GM21825 (cell line): ENCODE data around the gene FOXN3.

ENCODE experiments used
- ATAC-seq: cut with Tn5 transposase; IDR thresholded peaks from one replicate; pipeline ENCODE4 v1.9.1; 2021; ENCODE audit warnings: mild to moderate bottlenecking, moderate library complexity; ENCODE audit not compliant: unreplicated experiment

FOXN3 gene, protein sequence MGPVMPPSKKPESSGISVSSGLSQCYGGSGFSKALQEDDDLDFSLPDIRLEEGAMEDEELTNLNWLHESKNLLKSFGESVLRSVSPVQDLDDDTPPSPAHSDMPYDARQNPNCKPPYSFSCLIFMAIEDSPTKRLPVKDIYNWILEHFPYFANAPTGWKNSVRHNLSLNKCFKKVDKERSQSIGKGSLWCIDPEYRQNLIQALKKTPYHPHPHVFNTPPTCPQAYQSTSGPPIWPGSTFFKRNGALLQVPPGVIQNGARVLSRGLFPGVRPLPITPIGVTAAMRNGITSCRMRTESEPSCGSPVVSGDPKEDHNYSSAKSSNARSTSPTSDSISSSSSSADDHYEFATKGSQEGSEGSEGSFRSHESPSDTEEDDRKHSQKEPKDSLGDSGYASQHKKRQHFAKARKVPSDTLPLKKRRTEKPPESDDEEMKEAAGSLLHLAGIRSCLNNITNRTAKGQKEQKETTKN

DNA sequence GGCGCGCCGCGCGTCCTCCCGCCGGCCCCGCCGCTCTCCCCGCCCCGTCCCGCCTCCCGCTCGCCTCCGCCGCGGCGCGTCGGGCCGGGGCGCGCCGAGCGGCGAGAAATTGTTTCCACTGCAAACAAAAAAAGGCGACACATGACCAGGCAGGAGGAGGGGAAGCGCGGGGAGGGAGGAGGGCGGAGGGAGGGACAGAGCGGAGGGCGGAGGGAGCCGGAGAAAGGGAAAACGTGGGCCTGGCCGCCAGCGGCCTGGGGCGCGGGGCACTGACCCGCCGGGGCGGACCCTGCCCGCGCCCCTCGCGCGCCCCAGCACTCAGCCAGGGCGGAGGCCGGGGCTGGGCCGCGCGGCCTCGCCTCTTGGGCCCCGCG, at the start of gene FOXN3:
Gene FOXN3, minus strand, starts transcription at position 143 of the 374 bp plus-strand sequence. CDS start 4,757 bp downstream, outside the sequence.
- peak; percentile 44 for ATAC-seq

DNA sequence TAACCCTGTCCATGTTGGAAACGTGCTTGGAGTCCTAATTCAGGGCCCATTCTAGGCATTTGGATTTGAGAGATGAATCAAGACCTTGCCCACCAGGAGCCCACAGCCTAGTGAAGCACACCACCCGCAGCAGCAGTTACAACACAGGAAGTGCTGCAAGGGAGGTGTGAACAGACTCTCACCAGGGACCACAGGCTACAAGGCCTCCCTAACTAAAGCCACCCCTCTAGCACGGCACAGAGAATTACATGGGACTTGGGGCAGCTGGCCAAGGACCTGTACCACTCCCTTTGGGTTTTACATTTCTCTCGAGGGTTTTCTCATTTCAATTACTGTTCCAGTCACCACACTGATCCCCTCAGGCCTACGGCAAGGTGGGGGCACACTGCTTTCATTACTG, 49.5 kb upstream of the FOXN3 start:
- ATAC-seq: no peak

DNA sequence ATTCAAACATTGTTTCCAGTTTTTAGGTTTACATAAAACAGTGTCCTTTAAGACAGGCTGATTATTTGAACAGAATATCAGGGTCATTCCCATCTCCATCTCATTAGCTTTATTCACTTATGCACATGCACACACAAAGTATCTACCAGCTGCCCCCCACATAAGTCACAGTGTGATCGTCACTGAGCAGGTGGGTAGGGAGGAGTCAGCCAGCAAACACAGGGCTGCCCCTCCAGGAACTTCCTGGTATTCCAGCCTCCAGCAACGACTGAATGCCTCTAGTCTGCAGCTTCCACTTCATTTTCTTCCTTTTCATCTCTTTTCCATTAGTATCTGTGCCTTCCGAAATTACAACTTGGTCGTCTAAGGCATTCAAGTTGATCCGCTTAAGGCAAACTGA, 48.8 kb upstream of the FOXN3 start:
- ATAC-seq: no peak

DNA sequence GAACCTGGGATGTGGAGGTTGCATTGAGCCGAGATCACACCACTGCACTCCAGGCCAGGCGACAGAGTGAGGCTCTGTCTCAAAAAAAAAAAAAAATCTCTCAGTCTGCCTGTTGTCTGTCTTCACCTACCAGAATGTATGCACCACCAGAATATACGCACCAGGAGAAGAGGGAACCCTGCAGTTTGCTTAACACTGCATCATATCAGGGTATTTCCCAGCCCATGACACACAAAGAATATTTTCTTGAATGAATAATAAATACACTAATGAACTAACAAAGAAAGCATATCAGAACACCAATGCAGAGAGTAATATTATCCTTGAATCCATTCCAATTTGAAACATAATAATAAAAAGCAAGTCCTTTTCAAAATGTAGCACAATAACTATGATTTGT, 44.2 kb upstream of the FOXN3 start:
- ATAC-seq: no peak

DNA sequence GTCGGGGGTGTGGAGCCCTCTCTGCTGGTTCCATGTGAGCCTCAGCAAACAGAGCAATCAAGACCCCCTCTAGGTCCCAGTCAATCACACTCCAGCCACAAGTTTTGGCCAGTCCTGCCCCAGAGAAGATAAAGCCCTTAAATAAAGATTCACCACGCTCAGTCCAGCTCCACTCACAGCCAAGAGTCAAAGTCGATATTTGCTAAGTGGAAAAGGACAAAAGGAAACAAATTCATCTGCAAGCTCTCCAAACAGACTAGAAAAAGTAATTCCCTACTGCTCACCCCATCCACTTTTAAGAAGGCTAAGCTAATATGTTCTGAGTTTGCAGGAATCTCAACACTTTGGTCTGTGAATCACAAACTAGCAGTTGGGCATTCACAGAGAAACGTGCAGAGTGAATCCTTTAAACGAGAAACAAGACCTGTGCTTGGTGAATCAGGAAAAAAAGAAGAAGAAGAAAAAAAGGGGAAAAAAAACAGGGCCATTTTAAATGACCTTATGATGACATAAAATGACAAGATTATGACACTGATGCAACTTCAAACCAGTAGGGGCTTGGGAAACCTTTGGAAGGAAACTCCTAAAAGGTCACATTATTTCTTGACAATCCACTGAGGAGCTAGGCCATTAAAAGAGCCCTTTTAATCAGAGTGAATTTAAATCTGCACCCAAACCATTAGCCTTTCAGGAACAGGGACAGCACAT, 41.8 kb upstream of the FOXN3 start:
- ATAC-seq: no peak

DNA sequence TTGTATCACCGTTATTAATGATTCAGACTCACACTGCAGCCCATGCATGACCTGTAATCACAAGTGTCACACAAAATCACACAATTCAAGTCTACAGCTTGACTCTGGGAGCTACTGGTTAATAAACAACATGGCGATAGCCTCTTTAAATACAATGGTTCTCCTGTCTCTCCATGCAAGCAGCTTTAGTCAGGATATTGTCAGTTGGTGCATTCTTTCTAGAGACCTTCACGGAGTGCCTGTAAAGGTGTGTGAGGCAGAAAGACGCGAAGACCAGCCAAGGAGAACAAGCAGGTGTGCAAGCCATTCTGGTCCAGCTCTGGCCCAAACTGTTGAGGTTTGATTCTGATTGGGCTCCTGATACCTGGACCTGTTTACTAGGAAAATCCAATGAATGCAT, 40.0 kb upstream of the FOXN3 start:
- ATAC-seq: no peak

DNA sequence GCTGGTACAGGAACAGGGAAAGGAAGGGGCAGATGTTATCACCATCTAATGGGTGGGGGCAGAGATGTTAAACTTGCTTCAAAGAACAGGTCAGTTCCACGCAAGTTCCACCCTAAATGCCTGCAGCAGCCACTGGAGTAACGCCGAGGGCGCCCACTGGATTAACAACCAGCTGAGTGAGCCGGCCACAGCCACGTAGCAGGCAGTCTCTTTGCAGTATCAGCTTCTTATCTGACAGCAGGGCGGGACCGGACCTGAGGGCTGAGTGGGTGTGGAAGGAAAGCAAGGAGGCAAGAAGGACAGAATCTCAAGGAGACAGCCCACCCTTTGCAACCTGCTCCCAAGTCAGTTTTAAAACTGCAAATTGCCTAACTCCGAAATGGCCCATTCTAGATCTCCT, 38.4 kb upstream of the FOXN3 start:
- no peak for ATAC-seq

DNA sequence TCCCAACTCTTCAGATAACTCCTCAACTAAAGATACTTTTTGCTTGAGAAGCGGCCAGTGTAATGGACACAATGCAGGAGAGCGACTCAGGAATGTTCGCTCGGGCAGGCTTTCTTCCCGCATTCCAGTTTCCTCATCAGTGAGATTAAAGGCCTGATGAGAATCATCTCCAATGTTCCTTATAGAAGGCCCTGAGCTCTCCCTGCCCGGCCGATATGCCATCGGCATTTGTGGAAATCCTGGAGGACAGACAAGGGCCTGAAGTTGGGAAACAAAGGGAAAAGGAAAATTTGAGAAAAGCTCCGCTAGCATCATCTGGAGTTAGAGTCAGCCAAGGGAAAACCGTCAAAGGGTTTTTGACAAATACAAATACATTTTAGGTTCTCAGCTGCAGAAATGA, 38.0 kb upstream of the FOXN3 start:
- no peak for ATAC-seq

DNA sequence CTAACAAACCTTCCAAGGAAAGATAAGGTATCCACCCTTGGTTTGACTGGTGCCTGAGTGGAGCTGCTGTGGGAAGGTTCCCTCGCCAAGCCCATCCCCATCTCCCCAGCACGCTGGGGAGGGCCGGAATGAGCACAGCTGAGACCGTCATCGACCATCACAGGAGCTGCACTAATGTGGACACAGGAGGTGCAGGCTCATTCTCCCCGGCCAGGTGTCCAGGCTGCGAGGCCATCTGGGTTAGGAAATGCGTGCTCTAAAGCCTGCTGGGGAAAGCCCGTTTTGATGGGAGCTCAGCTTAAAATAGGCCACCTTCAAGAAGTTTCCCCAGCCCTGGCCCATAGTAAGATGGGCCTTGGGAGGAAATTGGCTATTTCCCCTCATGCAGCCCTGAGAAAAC, 35.2 kb upstream of the FOXN3 start:
- no peak for ATAC-seq

DNA sequence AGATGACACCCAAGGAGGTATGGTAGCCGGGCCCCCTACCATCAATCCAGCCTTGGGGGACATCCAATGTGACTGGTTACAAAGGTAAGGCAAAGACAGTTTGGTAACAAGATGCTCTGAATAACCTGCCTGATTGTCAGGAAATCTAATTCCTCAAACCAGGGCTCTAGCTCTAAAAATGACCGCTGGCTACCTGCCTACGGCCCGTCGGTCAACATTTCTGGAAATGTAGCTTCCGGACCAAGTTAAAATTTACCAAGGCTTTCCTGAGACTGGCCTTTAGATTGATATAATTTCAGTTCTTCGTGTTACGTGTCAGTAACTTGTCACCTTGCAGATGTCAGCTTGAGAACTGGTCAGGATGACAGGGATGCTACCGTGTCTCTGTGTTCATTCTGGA, 34.2 kb upstream of the FOXN3 start:
- ATAC-seq: no peak

DNA sequence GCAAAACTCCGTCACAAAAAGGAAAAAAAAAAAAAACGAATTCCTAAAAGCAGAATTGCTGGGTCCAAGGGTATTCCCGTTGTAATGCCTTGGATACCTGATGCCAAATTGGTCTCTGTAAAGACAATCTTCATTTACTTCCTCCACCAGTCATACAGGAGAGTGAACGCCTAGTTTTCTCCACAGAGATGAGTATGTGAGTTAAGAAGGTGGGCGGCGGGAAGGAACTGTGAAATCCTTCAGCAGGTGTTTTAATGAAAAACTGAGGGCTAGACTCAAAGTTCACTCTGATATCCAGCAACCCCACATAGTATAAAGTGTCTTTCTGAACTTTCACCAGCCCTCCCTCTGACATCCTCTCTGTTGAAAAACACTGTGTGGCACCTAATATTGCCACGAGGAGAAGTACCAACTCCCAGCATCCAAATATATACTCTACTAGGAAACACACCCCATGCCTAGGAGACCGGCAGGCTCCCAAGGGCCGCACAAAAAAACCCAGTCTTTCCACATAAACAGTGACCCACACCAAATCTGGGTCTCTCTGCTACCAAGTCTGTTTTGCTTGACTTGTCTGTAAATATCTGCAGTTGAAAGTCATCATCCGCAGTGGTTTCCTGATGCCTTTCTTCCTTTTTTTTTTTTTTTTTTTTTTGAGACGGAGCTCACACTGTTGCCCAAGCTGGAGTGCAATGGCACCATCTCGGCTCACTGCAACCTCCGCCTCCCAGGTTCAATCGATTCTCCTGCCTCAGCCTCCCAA, 30.3 kb upstream of the FOXN3 start:
- no peak for ATAC-seq

DNA sequence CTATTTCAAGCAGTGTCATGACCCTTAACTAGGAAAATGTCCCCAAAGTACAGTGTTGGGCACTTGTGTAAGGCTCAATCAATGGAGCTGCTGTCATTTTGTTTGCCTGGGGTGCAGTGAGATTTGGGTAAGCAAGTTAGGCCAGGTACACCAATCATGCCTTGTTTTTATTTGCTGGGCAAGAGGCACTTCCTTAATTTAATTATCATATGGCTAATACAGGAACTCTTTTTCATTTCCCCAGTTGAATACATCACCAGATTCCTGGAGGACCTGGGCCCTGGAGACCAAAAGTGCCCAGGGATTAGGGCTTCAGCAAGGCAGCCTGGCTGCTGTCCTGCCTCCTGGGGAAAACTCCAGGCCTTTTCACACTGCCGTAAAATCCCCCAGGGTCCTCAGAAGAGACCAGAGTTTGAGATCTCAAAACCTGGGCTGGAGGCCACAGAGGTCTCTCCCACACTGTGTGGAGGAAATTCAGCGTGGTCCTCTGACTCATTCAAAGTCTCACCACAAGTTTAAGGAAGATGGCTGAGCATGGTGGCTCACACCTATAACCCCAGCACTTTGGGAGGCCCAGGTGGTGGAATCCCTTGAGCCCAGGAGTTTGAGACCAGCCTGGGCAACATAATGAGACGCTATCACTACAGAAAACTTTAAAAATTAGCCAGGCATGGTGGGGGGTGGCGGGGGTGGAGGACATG, 28.4 kb upstream of the FOXN3 start:
- ATAC-seq: no peak

DNA sequence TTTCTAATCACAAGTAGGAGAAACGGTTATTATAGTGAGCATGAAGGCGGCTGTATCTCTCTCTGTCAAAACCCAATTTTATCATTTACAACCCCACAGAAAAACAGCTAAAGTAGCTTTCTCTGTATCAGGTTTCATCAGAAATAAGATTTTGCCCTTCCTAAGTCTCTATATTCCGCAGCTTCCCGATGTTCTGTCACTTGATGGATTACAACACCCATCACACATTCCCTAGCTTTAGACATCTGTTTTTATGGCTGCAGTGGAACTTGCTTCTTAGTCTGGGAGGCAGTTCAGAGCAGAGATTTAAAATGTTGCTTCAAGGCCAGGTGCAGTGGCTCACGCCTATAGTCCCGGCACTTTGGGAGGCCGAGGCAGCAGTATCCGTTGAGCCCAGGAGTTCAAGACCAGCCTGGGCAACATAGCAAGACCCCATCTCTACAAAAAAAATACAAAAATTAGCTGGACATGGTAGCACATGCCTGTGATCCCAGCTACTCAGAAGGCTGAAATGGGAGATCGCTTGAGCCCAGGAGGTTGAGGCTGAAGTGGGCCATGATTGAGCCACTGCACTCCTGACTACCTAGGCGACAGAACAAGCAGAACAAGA, 27.6 kb upstream of the FOXN3 start:
- no peak for ATAC-seq

DNA sequence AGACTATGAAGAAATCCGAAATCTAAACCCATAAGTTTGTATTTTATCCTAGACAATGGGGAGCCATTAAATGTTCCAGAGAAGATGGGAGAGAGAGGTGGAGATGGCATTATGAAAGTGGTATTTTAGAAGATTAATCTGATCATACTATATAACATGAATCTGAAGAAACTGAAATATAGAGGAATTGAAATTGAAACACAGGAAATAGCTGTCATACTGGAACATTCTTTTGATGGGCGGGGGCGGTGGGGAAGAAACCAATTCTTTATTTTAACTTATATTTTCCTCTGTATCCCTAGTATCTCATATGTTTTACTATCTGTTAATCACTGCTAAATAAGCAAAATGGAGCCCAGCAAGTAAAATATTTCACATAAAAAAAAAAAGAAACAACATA, 27.0 kb upstream of the FOXN3 start:
- no peak for ATAC-seq

DNA sequence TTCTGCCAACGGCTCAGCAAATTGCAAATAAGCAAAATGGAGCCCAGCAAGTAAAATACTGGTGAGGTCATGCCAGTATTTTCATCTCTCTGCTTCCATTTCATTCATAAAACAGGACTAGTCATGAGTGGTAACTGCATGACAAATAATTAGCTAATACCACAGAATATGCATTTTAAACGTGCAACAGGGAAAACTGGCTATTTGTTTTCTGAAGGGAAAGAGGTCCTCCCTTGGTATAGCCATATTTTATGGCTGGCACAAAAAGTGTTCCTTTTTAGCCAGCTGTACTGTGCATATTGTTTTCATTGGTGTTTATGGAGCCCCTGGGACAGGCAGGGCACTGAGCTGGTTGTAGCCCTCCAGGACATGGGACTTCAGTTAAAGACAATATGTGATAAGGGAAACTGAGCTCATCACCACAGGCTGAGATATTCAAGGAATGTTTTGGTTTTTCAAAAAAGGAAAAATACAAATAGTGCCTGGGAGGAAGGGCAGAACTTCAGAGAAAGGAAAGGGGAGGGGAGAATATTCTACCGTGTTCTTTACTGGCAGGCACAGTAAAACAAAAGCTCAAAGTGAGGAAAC, 26.1 kb upstream of the FOXN3 start:
- no peak for ATAC-seq

DNA sequence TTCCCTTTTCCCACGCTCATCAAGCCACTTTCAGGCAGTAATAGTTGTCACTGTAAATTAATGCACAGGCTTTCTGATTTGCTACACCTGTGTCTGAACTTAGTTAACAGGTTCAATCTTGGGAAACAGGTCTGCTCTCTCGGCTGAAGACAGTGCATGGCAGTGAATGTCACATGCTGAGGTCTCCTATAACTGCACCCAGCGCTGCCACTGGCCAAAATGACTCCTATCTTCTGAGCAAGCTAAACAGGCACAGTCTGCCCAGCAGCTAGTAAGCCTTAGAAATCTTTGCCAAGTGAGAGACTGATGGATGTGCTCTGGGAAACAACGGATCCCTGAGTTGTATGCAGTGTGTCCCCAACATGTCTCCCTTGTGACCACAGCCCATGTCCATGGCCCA, 25.2 kb upstream of the FOXN3 start:
- no peak for ATAC-seq

DNA sequence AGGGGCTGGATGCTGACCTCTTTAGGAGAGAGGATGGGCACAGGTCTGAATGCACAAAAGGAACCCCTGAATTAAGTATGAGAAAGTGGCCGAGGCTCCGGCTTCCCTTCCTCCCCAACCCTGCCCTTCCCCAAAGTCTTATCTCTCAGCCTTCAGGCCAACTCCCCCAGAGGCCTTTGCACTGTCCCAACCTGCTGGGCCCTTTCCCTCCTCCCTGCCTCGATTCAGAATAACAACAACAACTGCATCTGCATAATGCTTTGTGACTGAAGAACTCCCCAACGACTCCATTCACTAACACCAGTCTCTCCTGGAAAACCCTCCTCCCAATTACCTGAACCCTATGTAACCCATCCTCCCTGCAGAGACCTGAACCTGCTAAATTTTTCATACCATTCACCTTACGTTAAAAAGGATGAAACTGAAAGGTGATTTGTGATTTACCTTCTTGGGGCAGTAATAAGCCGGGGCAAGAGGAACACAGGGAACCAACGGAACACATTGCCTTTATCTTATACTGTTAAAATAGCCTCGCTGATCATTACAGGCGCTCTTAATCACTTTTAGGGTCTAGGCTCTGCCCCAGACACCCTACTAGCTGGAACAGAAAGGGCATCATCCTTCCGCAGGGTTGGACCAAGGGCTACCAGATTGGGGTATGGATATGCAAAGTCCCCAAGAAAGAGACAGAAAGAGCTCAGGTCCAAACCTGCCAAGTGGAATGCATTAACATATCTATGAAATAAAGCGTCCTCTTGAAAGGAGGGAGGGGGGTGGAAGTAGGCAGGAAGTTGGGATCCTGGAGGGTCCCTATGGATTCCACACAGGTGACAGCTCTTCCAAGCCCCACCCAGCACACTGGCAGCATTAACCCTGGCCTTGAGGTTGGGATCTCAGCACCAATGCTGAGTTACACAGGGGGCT, 24.2 kb upstream of the FOXN3 start:
- ATAC-seq: no peak

DNA sequence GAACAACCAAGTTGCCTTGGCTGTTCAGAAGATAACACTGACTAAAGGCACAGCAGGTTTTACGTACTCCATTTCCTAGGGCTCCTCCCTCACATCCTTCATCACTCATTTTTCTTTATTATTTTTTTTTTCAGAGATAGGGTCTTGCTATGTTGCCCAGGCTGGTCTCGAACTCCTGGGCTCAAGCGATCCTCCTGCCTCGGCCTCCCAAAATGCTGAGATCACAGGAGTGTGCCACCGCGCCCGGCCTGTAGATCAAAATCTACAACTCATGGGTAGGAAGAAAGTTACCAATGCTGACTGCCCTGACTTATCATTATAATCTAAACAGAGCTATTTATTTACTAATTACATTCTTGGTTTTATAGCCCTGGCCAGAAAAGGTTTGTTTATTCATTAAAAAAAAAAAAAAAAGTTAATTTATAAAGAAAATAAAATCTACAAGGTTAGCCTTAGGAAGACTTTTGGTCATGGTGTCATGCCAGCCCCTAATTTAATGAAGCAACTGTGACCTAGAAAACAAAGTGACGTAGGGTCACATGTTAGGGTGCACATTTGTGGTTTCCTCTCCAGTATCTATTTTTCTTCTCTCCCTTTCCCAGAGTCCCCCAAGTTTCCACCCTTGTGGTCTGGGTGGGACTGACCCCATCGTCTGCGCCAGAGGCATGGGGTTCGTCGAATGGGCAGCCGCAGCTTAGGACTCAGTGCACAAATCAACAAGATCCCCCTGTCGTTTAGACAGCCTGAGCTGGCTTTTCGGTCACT, 19.0 kb upstream of the FOXN3 start:
- no peak for ATAC-seq
